ENCODE results near the gene GRIN3B. TPM values are rescaled to one million over a fixed set of nuclear protein-coding genes. Genes with fewer than 3 reads are reported as not detected.
A peak's percentile ranks its signal among the peaks of the same experiment; 100 is the strongest.
"Not testable (repeated sequence)": the region's sequence is repeated elsewhere in the genome, so short reads cannot be mapped to it uniquely, and the experiment has no call there.

Gene GRIN3B
- total and polyA plus RNA-seq, 5 donors from 2014 or later: not detected

- Histone ChIP-seq H3K36me3 (ENCODE audit: control insufficient read depth, insufficient read depth, low read length) (no peaks in the 10 kb centered on the region), H3K4me1 (ENCODE audit: control insufficient read depth, insufficient read depth, low read length, poor library complexity, severe bottlenecking) (peaks cover 13% of the 10 kb centered on the region), H3K9me3 (ENCODE audit: control insufficient read depth in 2 of 2, low read length in 2 of 2) (no peaks in the 10 kb centered on the region), H3K4me3 (ENCODE audit: low read depth, low read length) (no peak overlapping the region), H3K27me3 (ENCODE audit: control insufficient read depth, insufficient read depth, low read length) (no peaks in the 10 kb centered on the region), H3K27ac (ENCODE audit: insufficient read depth, low read length, poor library complexity, severe bottlenecking) (no peak overlapping the region)
- Mint-ChIP-seq H3K36me3 (no peaks in the 10 kb centered on the region), H3K27ac (no peak overlapping the region), H3K9me3 (no peaks in the 10 kb centered on the region), H3K27me3 (no peaks in the 10 kb centered on the region), H3K4me1 (peaks cover 0 to 14% (median 2%) of the 10 kb centered on the region in 4 donors), H3K4me3 (no peak overlapping the region)
- DNase-seq (no peak), ATAC-seq (ENCODE audit: low read depth in 2 of 2) (no peak)
Measured at GRCh38 chr19:955803-956765, 44.1 kb upstream of the GRIN3B start.

- no peak for DNase-seq
- no peak overlapping the region for H3K27ac ChIP-seq (ENCODE audit: insufficient read depth, low read length, poor library complexity, severe bottlenecking)
Measured at GRCh38 chr19:956766-957440, 43.3 kb upstream of the GRIN3B start.

GRCh38 chr19:957578-957977 lies 42.6 kb upstream of the GRIN3B start:
- ATAC-seq (ENCODE audit: low read depth in 2 of 2): not testable (repeated sequence)

More at GRCh38 chr19:956766-957440, 43.3 kb upstream of the GRIN3B start:
- Histone ChIP-seq H3K4me3 (ENCODE audit: low read depth, low read length) (no peak overlapping the region), H3K4me1 (ENCODE audit: control insufficient read depth, insufficient read depth, low read length, poor library complexity, severe bottlenecking) (peaks cover 13% of the 10 kb centered on the region), H3K36me3 (ENCODE audit: control insufficient read depth, insufficient read depth, low read length) (no peaks in the 10 kb centered on the region), H3K27me3 (ENCODE audit: control insufficient read depth, insufficient read depth, low read length) (no peaks in the 10 kb centered on the region), H3K9me3 (ENCODE audit: control insufficient read depth in 2 of 2, low read length in 2 of 2) (no peaks in the 10 kb centered on the region)
- Mint-ChIP-seq H3K27ac (no peak overlapping the region), H3K9me3 (no peaks in the 10 kb centered on the region), H3K27me3 (no peaks in the 10 kb centered on the region), H3K4me3 (no peak overlapping the region), H3K36me3 (no peaks in the 10 kb centered on the region), H3K4me1 (peaks cover 0 to 10% (median 2%) of the 10 kb centered on the region in 4 donors)
- ATAC-seq (ENCODE audit: low read depth in 2 of 2): no peak

GRCh38 chr19:958967-959855 lies 41.0 kb upstream of the GRIN3B start:
- Histone ChIP-seq H3K27me3 (ENCODE audit: control insufficient read depth, insufficient read depth, low read length) (no peaks in the 10 kb centered on the region), H3K4me1 (ENCODE audit: control insufficient read depth, insufficient read depth, low read length, poor library complexity, severe bottlenecking) (peaks cover 3% of the 10 kb centered on the region), H3K9me3 (ENCODE audit: control insufficient read depth in 2 of 2, low read length in 2 of 2) (no peaks in the 10 kb centered on the region), H3K4me3 (ENCODE audit: low read depth, low read length) (no peak overlapping the region), H3K36me3 (ENCODE audit: control insufficient read depth, insufficient read depth, low read length) (no peaks in the 10 kb centered on the region), H3K27ac (ENCODE audit: insufficient read depth, low read length, poor library complexity, severe bottlenecking) (no peak overlapping the region)
- Mint-ChIP-seq H3K4me1 (peaks cover 0 to 5% (median 0%) of the 10 kb centered on the region in 4 donors), H3K27me3 (no peaks in the 10 kb centered on the region), H3K4me3 (no peak overlapping the region), H3K36me3 (no peaks in the 10 kb centered on the region), H3K27ac (peak overlapping the region in 1 of 3 donors; percentile 80), H3K9me3 (no peaks in the 10 kb centered on the region)
- ATAC-seq (ENCODE audit: low read depth in 2 of 2): peak in 1 of 2 donors; percentile 39
- no peak for DNase-seq

More at GRCh38 chr19:957578-957977, 42.6 kb upstream of the GRIN3B start:
- H3K4me1 Mint-ChIP-seq: peaks cover 0 to 14% (median 2%) of the 10 kb centered on the region in 4 donors
- not testable (repeated sequence) for DNase-seq; H3K27me3 ChIP-seq (ENCODE audit: control insufficient read depth, insufficient read depth, low read length); H3K27me3 Mint-ChIP-seq; H3K9me3 ChIP-seq (ENCODE audit: control insufficient read depth in 2 of 2, low read length in 2 of 2); H3K36me3 ChIP-seq (ENCODE audit: control insufficient read depth, insufficient read depth, low read length); H3K9me3 Mint-ChIP-seq; H3K36me3 Mint-ChIP-seq; H3K27ac Mint-ChIP-seq; H3K4me3 Mint-ChIP-seq; H3K27ac ChIP-seq (ENCODE audit: insufficient read depth, low read length, poor library complexity, severe bottlenecking); H3K4me3 ChIP-seq (ENCODE audit: low read depth, low read length)
- peaks cover 13% of the 10 kb centered on the region for H3K4me1 ChIP-seq (ENCODE audit: control insufficient read depth, insufficient read depth, low read length, poor library complexity, severe bottlenecking)

GRCh38 chr19:960020-960419 lies 40.2 kb upstream of the GRIN3B start:
- no peak overlapping the region for H3K4me3 Mint-ChIP-seq
- Histone ChIP-seq H3K4me1 (ENCODE audit: control insufficient read depth, insufficient read depth, low read length, poor library complexity, severe bottlenecking) (peaks cover 3% of the 10 kb centered on the region), H3K27ac (ENCODE audit: insufficient read depth, low read length, poor library complexity, severe bottlenecking) (no peak overlapping the region), H3K4me3 (ENCODE audit: low read depth, low read length) (no peak overlapping the region), H3K9me3 (ENCODE audit: control insufficient read depth in 2 of 2, low read length in 2 of 2) (no peaks in the 10 kb centered on the region), H3K27me3 (ENCODE audit: control insufficient read depth, insufficient read depth, low read length) (no peaks in the 10 kb centered on the region), H3K36me3 (ENCODE audit: control insufficient read depth, insufficient read depth, low read length) (peaks cover 2% of the 10 kb centered on the region)
- peaks cover under 1% of the 10 kb centered on the region for H3K36me3 Mint-ChIP-seq
- no peaks in the 10 kb centered on the region for H3K27me3 Mint-ChIP-seq
- H3K4me1 Mint-ChIP-seq: peaks cover 0 to 5% (median under 1%) of the 10 kb centered on the region in 4 donors
- ATAC-seq (ENCODE audit: low read depth in 2 of 2) (no peak), DNase-seq (no peak)
- H3K9me3 Mint-ChIP-seq: no peaks in the 10 kb centered on the region
- no peak overlapping the region for H3K27ac Mint-ChIP-seq

GRCh38 chr19:960601-960938 lies 39.6 kb upstream of the GRIN3B start:
- Histone ChIP-seq H3K4me3 (ENCODE audit: low read depth, low read length) (no peak overlapping the region), H3K27me3 (ENCODE audit: control insufficient read depth, insufficient read depth, low read length) (no peaks in the 10 kb centered on the region), H3K9me3 (ENCODE audit: control insufficient read depth in 2 of 2, low read length in 2 of 2) (no peaks in the 10 kb centered on the region), H3K4me1 (ENCODE audit: control insufficient read depth, insufficient read depth, low read length, poor library complexity, severe bottlenecking) (peaks cover 3% of the 10 kb centered on the region), H3K27ac (ENCODE audit: insufficient read depth, low read length, poor library complexity, severe bottlenecking) (no peak overlapping the region), H3K36me3 (ENCODE audit: control insufficient read depth, insufficient read depth, low read length) (peaks cover 2% of the 10 kb centered on the region)
- no peaks in the 10 kb centered on the region for H3K9me3 Mint-ChIP-seq
- peaks cover 4% of the 10 kb centered on the region for H3K36me3 Mint-ChIP-seq
- H3K27ac Mint-ChIP-seq: no peak overlapping the region
- ATAC-seq (ENCODE audit: low read depth in 2 of 2): no peak
- H3K4me3 Mint-ChIP-seq: no peak overlapping the region
- H3K27me3 Mint-ChIP-seq: no peaks in the 10 kb centered on the region
- no peak for DNase-seq
- peaks cover 0 to 5% (median 2%) of the 10 kb centered on the region in 4 donors for H3K4me1 Mint-ChIP-seq

GRCh38 chr19:961866-962620 lies 38.2 kb upstream of the GRIN3B start:
- peak overlapping the region in 1 of 3 donors; percentile 48 for H3K27ac Mint-ChIP-seq
- peaks cover 3% of the 10 kb centered on the region for H3K4me1 ChIP-seq (ENCODE audit: control insufficient read depth, insufficient read depth, low read length, poor library complexity, severe bottlenecking)

More at GRCh38 chr19:961866-962620, 38.2 kb upstream of the GRIN3B start:
- DNase-seq (peak in 1 of 3 donors; percentile 35), ATAC-seq (ENCODE audit: low read depth in 2 of 2) (no peak)
- no peaks in the 10 kb centered on the region for H3K9me3 Mint-ChIP-seq
- peaks cover 0 to 5% (median 2%) of the 10 kb centered on the region in 4 donors for H3K4me1 Mint-ChIP-seq
- H3K9me3 ChIP-seq (ENCODE audit: control insufficient read depth in 2 of 2, low read length in 2 of 2): no peaks in the 10 kb centered on the region
- peaks cover 2% of the 10 kb centered on the region for H3K36me3 ChIP-seq (ENCODE audit: control insufficient read depth, insufficient read depth, low read length)
- H3K27me3 Mint-ChIP-seq: no peaks in the 10 kb centered on the region
- H3K27me3 ChIP-seq (ENCODE audit: control insufficient read depth, insufficient read depth, low read length): no peaks in the 10 kb centered on the region
- H3K36me3 Mint-ChIP-seq: peaks cover 4% of the 10 kb centered on the region
- no peak overlapping the region for H3K27ac ChIP-seq (ENCODE audit: insufficient read depth, low read length, poor library complexity, severe bottlenecking)
- no peak overlapping the region for H3K4me3 Mint-ChIP-seq
- no peak overlapping the region for H3K4me3 ChIP-seq (ENCODE audit: low read depth, low read length)
